Left ventricle myocardium inferior (tissue), 1 donor: Measurements from ENCODE around the gene ENTHD1. TPM values are rescaled to one million over a fixed set of nuclear protein-coding genes. Genes with fewer than 3 reads are reported as not detected.

Source experiments
- DNase-seq: peaks from one replicate; pipeline ENCODE4 v3.0.0-alpha.2; 2020
- H3K27ac ChIP-seq: fragments of 200-600 bp; replicated peaks from 2 replicates; pipeline ENCODE4 v1.8.0; 2021
- H3K27me3 ChIP-seq: fragments of 200-600 bp; 2 replicates; pipeline ENCODE4 v1.8.0; 2021; ENCODE audit warnings: low read depth
- H3K36me3 ChIP-seq: fragments of 200-600 bp; 2 replicates; pipeline ENCODE4 v1.8.0; 2021
- H3K4me1 ChIP-seq: fragments of 200-600 bp; 2 replicates; pipeline ENCODE4 v1.8.0; 2021
- H3K4me3 ChIP-seq: fragments of 200-600 bp; 2 replicates; pipeline ENCODE4 v1.8.0; 2021; ENCODE audit warnings: mild to moderate bottlenecking, moderate library complexity
- H3K9me3 ChIP-seq: fragments of 200-600 bp; replicated peaks from 2 replicates; pipeline ENCODE4 v1.8.0; 2021
- CTCF ChIP-seq: fragments of 200-600 bp; IDR thresholded peaks from 2 replicates; pipeline ENCODE4 v1.8.0; 2021; ENCODE audit warnings: antibody characterized with exemption, mild to moderate bottlenecking, borderline replicate concordance
- intact Hi-C: fragments of 100-400 bp; cut with micrococcal nuclease; formaldehyde crosslinking; loops from one replicate; pipeline ENCODE4 v1.11.0; 2022
- total RNA-seq: library from RNA; stranded (reverse); fragmentation: NEBNext Ultra II Directional; extraction: Animal tissue kit (Norgen Biotek cat#: 25700); gene quantifications from one replicate; pipeline ENCODE4 v1.2.1, GENCODE V29; 2021
- donor health status: DM: no; HTN: yes; CAD: no; lungs with severe emphysema.

Gene ENTHD1
- total RNA-seq, 1 donor from 2014 or later: not detected

DNA sequence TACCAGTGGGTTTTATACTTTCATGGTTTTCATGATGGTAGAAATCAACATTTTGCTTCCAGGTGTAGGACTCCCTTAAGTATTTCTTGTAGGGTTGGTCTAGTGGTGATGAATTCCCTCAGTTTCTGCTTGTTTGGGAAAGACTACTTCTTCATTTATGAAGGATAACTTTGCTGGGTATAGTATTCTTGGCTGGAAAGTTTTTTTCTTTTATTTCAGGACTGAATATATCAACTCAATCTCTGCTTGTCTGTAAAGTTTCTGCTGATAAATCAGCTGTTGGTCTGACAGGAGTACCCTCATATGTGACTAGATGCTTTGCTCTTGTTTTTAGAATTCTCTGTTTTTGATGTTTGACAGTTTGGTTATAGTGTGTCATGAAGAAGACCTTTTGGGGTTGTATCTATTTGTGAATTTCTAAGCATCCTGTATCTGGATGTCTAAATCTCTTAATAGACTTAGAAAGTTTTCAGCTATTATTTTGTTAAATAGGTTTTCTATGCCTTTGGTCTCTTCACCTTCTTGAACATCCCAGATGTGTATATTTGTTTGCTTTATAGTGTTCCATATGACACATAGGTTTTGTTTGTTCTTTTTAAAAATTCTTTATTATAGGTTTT, 95.9 kb downstream of the ENTHD1 start:
- DNase-seq: no peak
- Histone ChIP-seq H3K4me1 (no peaks in the 10 kb centered on the region), H3K36me3 (no peaks in the 10 kb centered on the region), H3K4me3 (no peak overlapping the region), H3K27me3 (peaks cover 55% of the 10 kb centered on the region), H3K9me3 (peaks cover 51% of the 10 kb centered on the region), H3K27ac (no peak overlapping the region)
- TF ChIP-seq CTCF: no peak
- intact Hi-C loops: no loop called here

GRCh38 chr22:39789788-39790187, 103.8 kb downstream of the ENTHD1 start:
- H3K4me3 ChIP-seq: no peak overlapping the region
- intact Hi-C loops: no loop called here
- no peak overlapping the region for H3K27ac ChIP-seq
- DNase-seq: no peak
- no peaks in the 10 kb centered on the region for H3K36me3 ChIP-seq
- TF ChIP-seq CTCF: no peak
- H3K27me3 ChIP-seq: peaks cover 8% of the 10 kb centered on the region
- peaks cover 16% of the 10 kb centered on the region for H3K9me3 ChIP-seq
- no peaks in the 10 kb centered on the region for H3K4me1 ChIP-seq

DNA sequence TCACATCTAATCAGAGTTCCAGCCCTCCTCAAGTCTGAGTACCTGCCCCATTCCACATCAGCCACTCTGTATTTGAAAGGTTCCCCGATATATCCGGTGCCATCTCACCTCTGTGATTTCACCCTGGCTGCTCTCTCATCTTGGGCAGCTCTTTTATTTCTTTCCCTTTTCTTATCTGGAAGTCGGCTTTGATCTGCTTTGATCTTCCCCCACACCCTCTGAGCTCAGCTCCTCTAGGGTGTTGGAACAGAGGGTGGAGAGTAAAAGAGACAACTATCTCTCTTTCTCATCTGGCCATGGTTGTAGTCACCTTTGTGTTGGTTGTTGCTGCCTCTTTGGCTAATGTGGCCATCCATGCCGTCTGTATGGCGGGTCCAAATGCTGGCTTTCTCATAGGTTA, 108.3 kb downstream of the ENTHD1 start:
- Histone ChIP-seq H3K4me3 (no peak overlapping the region), H3K4me1 (no peaks in the 10 kb centered on the region), H3K27ac (no peak overlapping the region), H3K36me3 (no peaks in the 10 kb centered on the region), H3K27me3 (peaks cover 17% of the 10 kb centered on the region), H3K9me3 (no peaks in the 10 kb centered on the region)
- intact Hi-C loops: no loop called here
- DNase-seq: no peak
- no peak for TF ChIP-seq CTCF

- no peak for TF ChIP-seq CTCF
- H3K36me3 ChIP-seq: no peaks in the 10 kb centered on the region
- no peak for DNase-seq
- no peaks in the 10 kb centered on the region for H3K4me1 ChIP-seq
- peaks cover 63% of the 10 kb centered on the region for H3K27me3 ChIP-seq
- intact Hi-C loops: no loop called here
- no peaks in the 10 kb centered on the region for H3K9me3 ChIP-seq
- no peak overlapping the region for H3K4me3 ChIP-seq
- H3K27ac ChIP-seq: no peak overlapping the region
These were observed 115.7 kb downstream of the ENTHD1 start for GRCh38 chr22:39777716-39778454.

DNA sequence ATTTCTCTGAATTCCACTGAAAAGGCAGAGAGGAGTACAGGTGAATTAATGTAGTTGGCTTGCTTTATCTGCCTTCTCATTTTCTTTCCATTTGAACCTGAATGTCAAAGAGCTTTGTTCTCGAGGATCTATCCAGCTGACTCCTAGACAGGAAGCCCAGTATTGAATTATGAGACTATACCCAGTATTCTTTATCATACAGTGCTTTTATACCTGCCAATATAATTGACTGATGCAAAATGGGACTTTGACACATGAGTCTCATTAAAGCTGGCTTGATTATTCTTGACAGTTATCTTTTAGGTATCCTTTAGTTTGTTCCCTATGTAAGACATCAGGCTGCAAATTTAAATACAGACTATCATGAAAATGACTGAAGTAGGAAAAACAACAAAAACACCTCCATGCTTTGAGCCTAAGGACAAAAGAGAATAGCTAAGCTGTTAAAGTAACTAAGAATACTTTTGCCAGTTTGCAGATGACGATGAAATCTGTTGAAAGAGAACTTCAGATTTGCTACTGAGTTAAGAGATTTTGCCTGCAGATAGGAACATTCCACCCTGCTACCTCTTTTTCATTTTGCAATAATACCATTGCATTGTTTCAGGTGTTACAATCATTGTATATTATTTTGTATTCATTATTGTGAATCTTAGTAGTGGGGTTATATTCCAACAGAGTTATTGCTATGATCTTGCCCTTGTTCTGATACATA, 117.1 kb downstream of the ENTHD1 start:
- Histone ChIP-seq H3K27me3 (peaks cover 73% of the 10 kb centered on the region), H3K27ac (no peak overlapping the region), H3K36me3 (no peaks in the 10 kb centered on the region), H3K4me1 (no peaks in the 10 kb centered on the region), H3K4me3 (no peak overlapping the region), H3K9me3 (peaks cover 9% of the 10 kb centered on the region)
- no peak for DNase-seq
- intact Hi-C loops: no loop called here
- TF ChIP-seq CTCF: no peak
